GM18861 (cell line): ENCODE measurements around the gene ADI1.
"Not testable (repeated sequence)": the region's sequence is repeated elsewhere in the genome, so short reads cannot be mapped to it uniquely, and the experiment has no call there.

Experiments
- ATAC-seq: cut with Tn5 transposase; IDR thresholded peaks from one replicate; pipeline ENCODE4 v1.9.1; 2021; ENCODE audit not compliant: unreplicated experiment

ADI1 gene

DNA sequence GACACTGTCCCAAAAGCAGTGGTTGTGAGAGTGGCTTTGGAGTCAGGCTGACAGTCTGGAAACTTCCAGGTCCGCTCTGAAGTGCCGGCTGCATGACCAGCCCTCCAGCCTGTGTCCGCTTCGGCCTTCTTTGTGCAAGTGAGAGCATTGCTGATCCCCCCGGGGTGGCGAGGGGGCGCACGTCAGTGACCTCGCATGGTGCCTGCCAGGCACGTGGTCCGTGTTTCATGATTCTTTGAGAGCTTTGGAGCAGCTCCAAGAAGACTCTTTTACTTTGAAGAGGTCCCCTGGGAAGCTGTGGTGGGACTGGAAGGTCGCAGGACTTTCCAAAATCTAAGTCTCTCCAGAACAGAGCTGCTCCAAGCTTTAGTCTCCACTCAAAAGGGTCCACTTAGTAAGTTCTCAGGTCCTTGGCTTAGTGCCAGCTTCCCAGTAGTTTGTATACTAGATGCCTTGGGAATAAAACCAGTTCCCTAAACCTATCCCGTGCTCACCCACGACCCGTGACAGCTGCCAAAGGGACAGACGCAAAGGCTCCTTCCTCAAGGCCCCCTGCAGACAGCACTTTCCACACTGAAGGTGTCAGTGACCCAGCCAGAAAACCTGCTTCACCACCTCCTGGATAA lies 68.8 kb downstream of the ADI1 start:
- no peak for ATAC-seq

DNA sequence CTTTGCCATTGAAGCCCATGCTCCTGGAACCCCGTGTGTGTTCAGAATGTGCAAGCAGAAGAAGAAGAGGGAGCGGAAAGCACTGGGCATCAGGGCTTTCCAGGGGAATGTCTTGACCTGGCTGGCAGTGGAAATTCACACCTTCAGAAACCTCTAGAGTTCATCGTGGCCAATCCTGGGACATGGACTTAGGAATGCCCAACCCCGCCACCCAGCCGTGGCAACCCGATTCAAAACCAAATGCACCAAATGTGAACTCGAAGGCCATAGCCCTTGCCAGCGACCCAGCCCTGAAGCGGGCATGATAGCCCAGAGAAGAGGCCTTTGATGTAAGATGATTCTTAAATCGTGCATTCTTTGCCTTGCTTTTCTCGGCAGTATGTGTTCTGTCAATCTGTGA lies 69.4 kb downstream of the ADI1 start:
- no peak for ATAC-seq

DNA sequence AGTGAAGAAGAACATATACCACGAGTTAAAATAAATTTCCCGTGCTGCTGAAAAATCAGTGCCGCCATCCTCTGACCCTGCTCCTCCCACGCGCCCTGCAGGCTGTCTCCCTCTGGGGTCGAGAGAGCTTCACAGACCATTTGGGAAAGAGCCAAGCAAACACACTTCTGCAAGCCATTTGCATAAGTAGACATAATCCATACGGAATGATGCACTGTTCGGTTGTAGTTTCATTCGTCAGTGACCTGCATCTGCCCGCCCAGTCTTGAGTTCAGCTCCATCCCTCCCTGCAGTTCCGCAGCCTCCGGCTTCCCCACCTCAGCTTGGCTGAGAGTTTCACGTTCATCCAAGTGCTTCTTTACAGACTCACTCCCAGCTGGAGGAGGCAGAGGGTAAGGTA lies 70.2 kb downstream of the ADI1 start:
- no peak for ATAC-seq

DNA sequence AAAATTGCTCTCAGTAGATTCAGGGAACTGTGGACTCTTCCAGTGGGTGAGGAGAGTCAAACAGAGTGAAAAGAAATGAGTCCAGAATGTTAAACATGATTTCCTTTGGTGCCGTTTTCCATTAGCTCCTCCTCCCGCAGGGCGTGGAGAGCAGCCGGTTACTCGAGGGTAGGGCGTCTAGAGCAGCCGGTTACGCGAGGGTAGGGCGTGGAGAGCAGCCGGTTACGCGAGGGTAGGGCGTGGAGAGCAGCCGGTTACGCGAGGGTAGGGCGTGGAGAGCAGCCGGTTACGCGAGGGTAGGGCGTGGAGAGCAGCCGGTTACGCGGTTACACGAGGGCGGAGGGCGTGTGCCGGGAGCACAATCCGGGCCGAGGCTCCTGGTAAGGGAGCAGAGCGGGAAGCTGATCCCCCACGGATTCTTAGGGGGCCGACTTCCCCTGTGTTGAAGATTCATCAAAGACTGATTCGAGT lies 70.9 kb downstream of the ADI1 start:
- not testable (repeated sequence) for ATAC-seq

DNA sequence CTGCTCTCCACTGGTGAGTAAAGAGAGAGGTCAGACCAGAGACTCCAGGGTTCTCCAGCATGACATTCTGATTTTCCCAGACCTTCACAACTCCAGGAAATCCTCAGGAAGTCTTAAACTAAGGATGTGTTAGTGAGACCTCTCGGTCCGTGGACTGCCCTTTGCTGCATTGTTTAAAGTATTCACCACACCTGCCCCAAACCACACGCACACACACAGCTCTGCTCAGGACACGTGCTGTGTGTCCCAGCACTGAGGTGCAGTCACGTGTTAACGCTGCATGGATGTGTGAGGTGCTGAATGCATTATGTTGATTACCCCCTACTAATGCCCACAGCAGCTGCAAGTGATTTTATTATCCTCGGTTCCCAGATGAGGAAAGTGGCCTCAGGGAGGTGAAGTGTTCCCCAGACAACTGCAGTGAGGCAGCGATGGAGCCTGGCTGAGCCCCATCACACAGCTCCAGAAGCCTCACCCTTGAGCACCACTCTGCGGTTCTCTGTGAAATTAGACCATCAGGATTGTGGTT lies 71.5 kb downstream of the ADI1 start:
- ATAC-seq, result no peak
